MCF 10A (cell line): ENCODE results near the gene CUBN. TPM values are rescaled to one million over a fixed set of nuclear protein-coding genes. Genes with fewer than 3 reads are reported as not detected.
A peak's percentile ranks its signal among the peaks of the same experiment; 100 is the strongest.

Experiments
- Bru-seq: library from RNA; stranded (reverse); fragments of 400-500 nt; gene quantifications from one replicate; lab custom pipeline; 2021; lab: Mats Ljungman, UMichigan
- BruChase-seq, 2 experiments: library from RNA; stranded (reverse); fragments of 400-500 nt; gene quantifications; one replicate each; lab custom pipeline; 2021; lab: Mats Ljungman, UMichigan
- BruUV-seq: library from RNA; stranded (reverse); fragments of 400-500 nt; replicated peaks from 2 replicates; lab custom pipeline; 2021; lab: Mats Ljungman, UMichigan
- CTCF ChIA-PET: fragments of 300-600 bp; sonication (Branson Sonifier 250); formaldehyde crosslinking; extraction: SDS; loops from one replicate; lab custom pipeline; 2021; ENCODE audit warnings: antibody characterized with exemption, inconsistent platforms; lab: Yijun Ruan, JAX
- POLR2A ChIA-PET: fragments of 300-600, 350-650 bp; sonication (Branson Sonifier 250); formaldehyde crosslinking; extraction: SDS; loops from one replicate; lab custom pipeline; 2020; ENCODE audit warnings: antibody characterized with exemption, inconsistent platforms; lab: Yijun Ruan, JAX
- DNase-seq: peaks from one replicate; pipeline ENCODE4 v3.0.0-alpha.2; 2018; ENCODE audit not compliant: unreplicated experiment
- H3K27ac Mint-ChIP-seq: one replicate; pipeline ENCODE4 v1.8.0; 2022; ENCODE audit warnings: mild to moderate bottlenecking, low read depth, mixed read lengths; ENCODE audit not compliant: unreplicated experiment
- H3K27me3 Mint-ChIP-seq: one replicate; pipeline ENCODE4 v1.8.0; 2022; ENCODE audit warnings: mixed read lengths; ENCODE audit not compliant: insufficient read depth, unreplicated experiment
- H3K36me3 Mint-ChIP-seq: one replicate; pipeline ENCODE4 v1.8.0; 2022; ENCODE audit warnings: mild to moderate bottlenecking, moderate library complexity, mixed read lengths; ENCODE audit not compliant: insufficient read depth, unreplicated experiment
- H3K4me1 Mint-ChIP-seq: one replicate; pipeline ENCODE4 v1.8.0; 2022; ENCODE audit warnings: mixed read lengths; ENCODE audit not compliant: insufficient read depth, unreplicated experiment
- H3K4me3 Mint-ChIP-seq: one replicate; pipeline ENCODE4 v1.8.0; 2022; ENCODE audit warnings: mild to moderate bottlenecking, moderate library complexity, mixed read lengths; ENCODE audit not compliant: unreplicated experiment
- H3K9me3 Mint-ChIP-seq: one replicate; pipeline ENCODE4 v1.8.0; 2022; ENCODE audit warnings: mixed read lengths; ENCODE audit not compliant: unreplicated experiment
- CTCF ChIP-seq: fragments of 200-600 bp; IDR thresholded peaks from one replicate; pipeline ENCODE4 v1.8.0; 2022; ENCODE audit warnings: antibody characterized with exemption, mild to moderate bottlenecking; ENCODE audit not compliant: unreplicated experiment
- intact Hi-C: fragments of 100-400 bp; cut with micrococcal nuclease; formaldehyde crosslinking; loops from 2 replicates; pipeline ENCODE4 v1.14.1; 2022
- long read RNA-seq: library from polyadenylated mRNA; stranded (forward); transcript quantifications from one replicate; pipeline ENCODE4 v2.0.0, GENCODE V29; 2022
- total RNA-seq: library from RNA; stranded (reverse); gene quantifications from 2 replicates; pipeline ENCODE4 v1.2.3, GENCODE V29; 2022

The CUBN gene
- total RNA-seq = 1.2 and 1.3 TPM in 2 replicates
- percentile 34 among the genes with signal in this experiment for Bru-seq, nascent RNA
- BruChase-seq, experiment 1, labeled RNA remaining after a 6-hour chase = percentile 37 among the genes with signal in this experiment
- BruChase-seq, experiment 2, labeled RNA remaining after a 2-hour chase = percentile 38 among the genes with signal in this experiment
- long read RNA-seq = 0 reads

- no peak for DNase-seq
- H3K4me1 Mint-ChIP-seq = no peaks in the 10 kb centered on the region
- no peak within 1 kb of the TSS for H3K27ac Mint-ChIP-seq
- ChIA-PET CTCF (no interaction called here), POLR2A (no interaction called here)
- TF ChIP-seq CTCF = no peak
- H3K36me3 Mint-ChIP-seq = no peaks in the 10 kb centered on the region
- H3K4me3 Mint-ChIP-seq = no peak within 1 kb of the TSS
- no peaks in the 10 kb centered on the region for H3K27me3 Mint-ChIP-seq
- no peaks in the 10 kb centered on the region for H3K9me3 Mint-ChIP-seq
- no TSS peak for BruUV-seq
- intact Hi-C loops = no loop called here
These were observed at the start of gene CUBN for GRCh38 chr10:17129741-17130140. TSS of gene CUBN (minus strand) at chr10:17129811. CDS start at chr10:17129765, 46 bp downstream.

GRCh38 chr10:17179002-17179401 lies 49.4 kb upstream of the CUBN start:
- no peak overlapping the region for H3K4me3 Mint-ChIP-seq
- CTCF ChIA-PET = interaction anchor here (0.6 to 1.2 kb wide), 8 partner anchors 13 to 1988 kb away, joined by 3 to 6 read pairs (median 3); no protein-coding TSS in a partner anchor
- no peak overlapping the region for H3K27ac Mint-ChIP-seq
- H3K9me3 Mint-ChIP-seq = no peaks in the 10 kb centered on the region
- intact Hi-C loops = no loop called here
- TF ChIP-seq CTCF = no peak
- POLR2A ChIA-PET = interaction anchor here (1.1 kb wide), 1 partner anchor 23 kb away, joined by 4 read pairs; the partner anchor contains the start of gene TRDMT1
- peaks cover 7% of the 10 kb centered on the region for H3K36me3 Mint-ChIP-seq
- DNase-seq = peak; percentile 27
- BruUV-seq = no TSS peak
- peaks cover 6% of the 10 kb centered on the region for H3K4me1 Mint-ChIP-seq
- no peaks in the 10 kb centered on the region for H3K27me3 Mint-ChIP-seq

- BruUV-seq = no TSS peak
- TF ChIP-seq CTCF = no peak
- no peaks in the 10 kb centered on the region for H3K9me3 Mint-ChIP-seq
- peaks cover 7% of the 10 kb centered on the region for H3K36me3 Mint-ChIP-seq
- POLR2A ChIA-PET = no interaction called here
- H3K27me3 Mint-ChIP-seq = no peaks in the 10 kb centered on the region
- DNase-seq = no peak
- intact Hi-C loops = loop anchor here (1.0 kb wide), 1 partner anchor 335 kb away; no protein-coding TSS in a partner anchor
- CTCF ChIA-PET = interaction anchor here (0.7 to 1.2 kb wide), 3 partner anchors 37 to 362 kb away, joined by 3 read pairs; no protein-coding TSS in a partner anchor
- no peak overlapping the region for H3K27ac Mint-ChIP-seq
- H3K4me3 Mint-ChIP-seq = no peak overlapping the region
- peaks cover 6% of the 10 kb centered on the region for H3K4me1 Mint-ChIP-seq
These were observed 48.4 kb upstream of the CUBN start for GRCh38 chr10:17178006-17178405.

GRCh38 chr10:17177014-17177413 lies 47.4 kb upstream of the CUBN start:
- Mint-ChIP-seq H3K9me3 (no peaks in the 10 kb centered on the region), H3K36me3 (peaks cover 7% of the 10 kb centered on the region), H3K4me3 (no peak overlapping the region), H3K4me1 (peaks cover 6% of the 10 kb centered on the region), H3K27me3 (no peaks in the 10 kb centered on the region), H3K27ac (no peak overlapping the region)
- CTCF ChIA-PET = interaction anchor here (1.1 kb wide), 1 partner anchor 332 kb away, joined by 3 read pairs; no protein-coding TSS in a partner anchor
- TF ChIP-seq CTCF = no peak
- BruUV-seq = no TSS peak
- intact Hi-C loops = no loop called here
- POLR2A ChIA-PET = interaction anchor here (0.6 kb wide), 1 partner anchor 35 kb away, joined by 3 read pairs; no protein-coding TSS in a partner anchor
- DNase-seq = no peak
